T-helper 2 cell treated with Interferon-gamma antibody and Interleukin-4, amounts not matched to agents 5 μg/mL and 100 μg/mL, for 36 hours (primary cell): ENCODE data around the gene KRT81.
"Not testable (repeated sequence)": the region's sequence is repeated elsewhere in the genome, so short reads cannot be mapped to it uniquely, and the experiment has no call there.

ENCODE experiments used
- DNase-seq: peaks from one replicate; pipeline ENCODE4 v3.0.0; 2021; ENCODE audit warnings: low spot score
- H3K27ac Mint-ChIP-seq: one replicate; pipeline ENCODE4 v1.8.0; 2021; ENCODE audit warnings: mild to moderate bottlenecking, mixed read lengths
- H3K27me3 Mint-ChIP-seq: one replicate; pipeline ENCODE4 v1.8.0; 2021; ENCODE audit warnings: low read depth, mixed read lengths
- H3K36me3 Mint-ChIP-seq: one replicate; pipeline ENCODE4 v1.8.0; 2021; ENCODE audit warnings: low read depth, mixed read lengths
- H3K4me1 Mint-ChIP-seq: one replicate; pipeline ENCODE4 v1.8.0; 2021; ENCODE audit warnings: low read depth, mixed read lengths
- H3K4me3 Mint-ChIP-seq: one replicate; pipeline ENCODE4 v1.8.0; 2022; ENCODE audit warnings: mild to moderate bottlenecking, moderate library complexity, mixed read lengths
- H3K9me3 Mint-ChIP-seq: one replicate; pipeline ENCODE4 v1.8.0; 2021; ENCODE audit warnings: mixed read lengths

The KRT81 gene

DNA sequence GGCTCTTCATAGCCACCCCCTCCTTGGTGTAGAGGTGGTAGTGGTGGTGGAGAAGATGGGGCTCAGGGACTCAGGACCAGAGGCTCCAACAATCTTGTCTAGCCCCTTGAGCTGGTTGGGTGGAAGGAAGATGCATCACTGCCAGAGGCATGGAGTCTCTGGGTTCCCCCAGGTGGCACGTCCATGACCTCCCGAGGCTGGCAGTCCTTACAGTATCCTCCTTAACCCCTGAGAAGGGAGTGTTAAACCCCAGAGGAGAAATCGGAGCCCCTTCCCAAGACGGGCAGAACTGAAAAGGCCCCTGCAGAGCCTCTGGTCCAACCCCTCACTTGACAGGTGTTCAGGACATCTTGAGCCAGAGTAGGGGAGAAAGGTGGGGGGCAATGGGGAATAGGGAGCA, 20.8 kb upstream of the KRT81 start:
- Mint-ChIP-seq H3K4me3 (no peak overlapping the region), H3K4me1 (peaks cover 4% of the 10 kb centered on the region), H3K36me3 (no peaks in the 10 kb centered on the region), H3K9me3 (no peaks in the 10 kb centered on the region), H3K27ac (no peak overlapping the region), H3K27me3 (peaks cover 46% of the 10 kb centered on the region)
- no peak for DNase-seq

DNA sequence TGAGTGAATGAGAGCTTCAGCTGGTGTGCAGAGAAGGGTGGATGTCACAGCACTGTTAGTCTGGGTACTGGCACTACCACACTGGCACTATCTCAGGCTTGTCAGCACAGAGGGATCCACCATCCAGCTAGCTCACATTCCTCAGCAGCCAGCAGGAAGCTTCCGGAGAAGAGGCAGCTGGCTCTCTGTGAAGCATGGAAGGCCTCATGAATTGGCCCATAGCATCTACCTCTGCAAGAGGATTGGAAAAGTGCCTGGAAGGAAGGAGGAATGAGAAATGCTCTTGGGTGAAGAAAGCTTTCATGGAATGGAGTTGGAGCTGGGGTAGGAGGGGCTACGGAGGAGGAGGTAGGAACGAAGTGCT, 19.9 kb upstream of the KRT81 start:
- Mint-ChIP-seq H3K4me3 (no peak overlapping the region), H3K9me3 (no peaks in the 10 kb centered on the region), H3K27ac (no peak overlapping the region), H3K27me3 (peaks cover 55% of the 10 kb centered on the region), H3K36me3 (no peaks in the 10 kb centered on the region), H3K4me1 (peaks cover 4% of the 10 kb centered on the region)
- DNase-seq, result no peak

DNA sequence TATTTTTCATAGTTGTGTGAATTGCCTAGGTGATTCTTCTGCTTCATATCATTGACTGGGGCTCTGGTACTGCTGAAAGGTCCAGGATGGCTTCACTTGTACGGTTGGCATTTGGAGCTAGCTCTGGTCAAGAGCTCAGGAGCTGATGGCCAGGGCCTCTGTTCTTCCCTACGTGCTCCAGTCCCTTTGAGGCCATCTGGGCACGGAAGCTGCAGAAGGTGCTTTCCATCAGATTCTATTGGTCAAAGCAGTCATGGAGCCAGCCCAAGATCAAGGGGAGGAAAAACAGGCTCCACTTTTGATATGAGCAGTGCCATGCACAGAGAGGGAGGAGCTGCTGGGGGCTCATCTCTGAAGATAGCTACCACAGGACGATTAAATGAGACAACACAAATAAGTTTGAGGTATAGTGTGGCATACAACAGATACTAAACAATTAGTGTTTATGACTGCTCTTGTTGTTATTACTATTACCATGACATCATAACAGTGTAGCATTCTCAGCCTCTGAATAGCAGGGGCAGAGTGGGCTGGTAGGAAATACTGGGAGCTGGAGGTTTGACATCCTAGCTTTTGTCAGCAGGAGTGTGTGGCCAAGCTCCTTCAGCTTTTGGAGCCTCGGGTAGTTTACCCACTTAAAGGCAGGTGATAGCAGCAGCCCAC, 19.4 kb upstream of the KRT81 start:
- no peak overlapping the region for H3K27ac Mint-ChIP-seq
- no peak for DNase-seq
- H3K4me3 Mint-ChIP-seq, result no peak overlapping the region
- no peaks in the 10 kb centered on the region for H3K36me3 Mint-ChIP-seq
- H3K4me1 Mint-ChIP-seq, result peaks cover 4% of the 10 kb centered on the region
- H3K9me3 Mint-ChIP-seq, result no peaks in the 10 kb centered on the region
- H3K27me3 Mint-ChIP-seq, result peaks cover 60% of the 10 kb centered on the region

DNA sequence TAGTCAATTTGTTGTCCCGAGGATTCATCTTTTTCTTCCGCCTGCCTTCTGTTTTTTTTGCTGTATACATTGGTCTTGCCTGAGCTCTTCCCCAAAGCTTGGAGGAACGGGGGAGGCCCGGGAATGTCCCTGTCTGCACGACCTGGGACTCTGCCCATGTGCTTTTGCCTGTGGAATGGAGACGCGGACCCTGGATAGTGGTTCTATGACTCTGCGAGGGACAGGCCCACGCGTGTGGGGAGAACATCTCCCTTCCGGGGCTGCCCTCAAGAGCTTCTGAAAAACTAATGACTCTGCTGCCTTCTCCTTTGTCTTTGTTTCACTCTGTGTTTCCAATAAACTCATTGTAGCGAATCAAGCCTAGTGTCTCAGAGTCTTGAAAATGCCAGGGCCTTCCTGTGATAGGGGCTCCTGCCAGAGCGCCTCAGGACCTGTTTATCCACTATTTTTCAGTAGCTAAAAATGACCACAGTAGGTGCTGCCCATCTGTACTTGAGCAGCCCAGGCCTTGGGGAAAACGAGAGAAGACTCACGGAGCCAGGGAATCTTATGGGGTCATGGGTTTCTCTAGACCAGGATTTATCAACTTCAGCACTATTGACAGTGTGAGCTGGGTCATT, 17.6 kb upstream of the KRT81 start:
- Mint-ChIP-seq H3K36me3 (no peaks in the 10 kb centered on the region), H3K27me3 (peaks cover 59% of the 10 kb centered on the region), H3K27ac (no peak overlapping the region), H3K9me3 (no peaks in the 10 kb centered on the region), H3K4me3 (peak overlapping the region; percentile 61), H3K4me1 (peaks cover 14% of the 10 kb centered on the region)
- DNase-seq, result no peak

DNA sequence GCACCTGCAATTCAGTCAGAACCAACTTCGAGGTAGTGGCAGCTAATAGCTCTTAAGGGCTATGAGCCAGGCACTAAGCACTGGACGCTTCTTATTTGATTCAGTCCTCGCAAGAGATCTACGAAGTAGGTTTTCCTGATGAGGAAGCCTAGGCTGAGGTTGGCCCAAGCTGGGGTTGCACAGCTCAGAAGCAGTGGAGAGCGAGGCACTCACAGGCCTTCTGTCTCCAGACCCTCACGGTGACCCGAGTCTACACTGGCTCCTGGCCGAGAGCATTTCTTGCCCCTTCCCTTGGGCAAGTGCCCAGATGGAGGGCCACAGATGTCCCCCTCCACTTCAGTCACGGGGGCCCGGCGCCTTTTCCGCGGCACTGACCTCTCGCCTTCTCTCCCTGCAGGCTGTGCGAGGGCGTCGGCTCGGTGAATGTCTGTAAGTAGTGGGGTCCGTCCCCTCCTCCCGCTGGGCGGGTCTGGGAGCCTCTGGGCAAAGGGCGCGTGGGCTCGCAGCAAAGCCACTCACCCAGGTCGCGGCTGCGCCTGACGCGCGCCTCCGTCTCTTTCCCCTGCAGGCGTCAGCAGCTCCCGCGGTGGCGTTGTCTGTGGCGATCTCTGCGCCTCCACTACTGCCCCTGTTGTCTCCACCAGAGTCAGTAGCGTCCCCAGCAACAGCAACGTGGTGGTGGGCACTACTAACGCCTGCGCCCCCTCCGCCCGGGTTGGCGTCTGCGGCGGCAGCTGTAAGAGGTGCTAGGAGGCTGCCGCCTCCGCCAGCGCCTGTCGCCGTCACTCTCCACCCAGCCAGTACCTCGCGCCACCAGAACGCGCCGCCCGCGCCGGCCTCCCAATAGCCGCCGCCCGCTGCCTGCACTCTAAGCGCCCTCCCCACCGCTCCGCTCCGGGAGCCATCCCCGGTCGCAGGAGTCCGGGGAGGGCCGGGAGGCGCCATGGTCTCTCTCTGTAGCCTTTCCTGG, 16.8 kb upstream of the KRT81 start:
- DNase-seq, result peak; percentile 54
- H3K27ac Mint-ChIP-seq, result no peak overlapping the region
- no peaks in the 10 kb centered on the region for H3K9me3 Mint-ChIP-seq
- H3K36me3 Mint-ChIP-seq, result no peaks in the 10 kb centered on the region
- peak overlapping the region; percentile 69 for H3K4me3 Mint-ChIP-seq
- H3K27me3 Mint-ChIP-seq, result peaks cover 57% of the 10 kb centered on the region
- H3K4me1 Mint-ChIP-seq, result peaks cover 14% of the 10 kb centered on the region

DNA sequence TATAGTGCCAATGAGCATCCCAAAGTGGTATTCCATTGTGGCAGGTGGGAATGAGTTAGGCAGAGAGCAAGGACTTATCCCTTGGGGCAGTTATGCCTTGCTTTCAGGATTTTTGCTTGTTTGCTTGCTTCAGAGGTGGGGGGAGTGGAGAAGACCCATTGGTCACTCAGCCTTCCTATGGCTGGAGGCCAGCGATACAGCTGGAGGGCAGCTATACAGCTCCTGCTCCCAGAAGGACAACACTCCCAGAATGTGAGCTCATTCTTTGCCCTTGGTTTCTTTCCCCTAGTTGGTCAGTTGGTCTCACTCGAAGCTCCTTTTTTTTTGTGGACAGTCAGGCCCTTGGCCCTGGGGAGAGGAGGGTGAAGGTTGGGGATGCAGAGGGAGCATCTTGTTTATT, 15.4 kb upstream of the KRT81 start:
- peaks cover 14% of the 10 kb centered on the region for H3K4me1 Mint-ChIP-seq
- no peak overlapping the region for H3K4me3 Mint-ChIP-seq
- peaks cover 50% of the 10 kb centered on the region for H3K27me3 Mint-ChIP-seq
- H3K9me3 Mint-ChIP-seq, result no peaks in the 10 kb centered on the region
- no peak for DNase-seq
- H3K36me3 Mint-ChIP-seq, result no peaks in the 10 kb centered on the region
- H3K27ac Mint-ChIP-seq, result no peak overlapping the region

DNA sequence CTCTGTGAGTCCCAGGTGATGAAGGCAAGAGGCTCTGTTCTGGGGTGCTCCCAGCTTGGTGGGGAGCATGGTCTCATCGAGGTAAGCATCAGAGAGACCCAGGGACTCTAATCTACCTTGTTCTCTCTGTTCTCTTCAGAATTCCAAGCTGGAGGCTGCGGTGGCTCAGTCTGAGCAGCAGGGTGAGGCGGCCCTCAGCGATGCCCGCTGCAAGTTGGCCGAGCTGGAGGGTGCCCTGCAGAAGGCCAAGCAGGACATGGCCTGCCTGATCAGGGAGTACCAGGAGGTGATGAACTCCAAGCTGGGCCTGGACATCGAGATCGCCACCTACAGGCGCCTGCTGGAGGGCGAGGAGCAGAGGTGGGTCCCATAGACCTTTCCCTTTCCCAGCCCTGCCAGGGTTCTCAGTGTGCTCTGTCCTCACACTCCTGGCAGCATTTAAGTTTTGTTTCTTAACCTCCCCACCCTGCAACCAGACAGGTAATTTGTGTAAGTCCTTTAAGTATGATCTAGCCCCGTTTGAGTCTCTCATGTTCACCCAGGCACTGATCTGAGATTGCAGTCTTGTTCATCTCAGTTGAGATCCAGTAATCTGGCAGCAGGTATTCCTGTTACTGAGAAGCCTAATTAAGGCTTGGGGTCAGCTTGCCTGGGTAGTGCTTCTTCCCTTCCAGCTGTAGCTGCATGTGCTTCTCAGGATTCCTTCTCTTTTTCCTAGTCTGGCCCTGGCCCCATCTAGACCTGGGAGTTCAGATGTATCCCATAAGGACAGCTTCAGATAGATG, 14.8 kb upstream of the KRT81 start:
- Mint-ChIP-seq H3K9me3 (no peaks in the 10 kb centered on the region), H3K27me3 (peaks cover 48% of the 10 kb centered on the region), H3K36me3 (no peaks in the 10 kb centered on the region), H3K4me3 (no peak overlapping the region), H3K27ac (no peak overlapping the region), H3K4me1 (peaks cover 14% of the 10 kb centered on the region)
- no peak for DNase-seq

DNA sequence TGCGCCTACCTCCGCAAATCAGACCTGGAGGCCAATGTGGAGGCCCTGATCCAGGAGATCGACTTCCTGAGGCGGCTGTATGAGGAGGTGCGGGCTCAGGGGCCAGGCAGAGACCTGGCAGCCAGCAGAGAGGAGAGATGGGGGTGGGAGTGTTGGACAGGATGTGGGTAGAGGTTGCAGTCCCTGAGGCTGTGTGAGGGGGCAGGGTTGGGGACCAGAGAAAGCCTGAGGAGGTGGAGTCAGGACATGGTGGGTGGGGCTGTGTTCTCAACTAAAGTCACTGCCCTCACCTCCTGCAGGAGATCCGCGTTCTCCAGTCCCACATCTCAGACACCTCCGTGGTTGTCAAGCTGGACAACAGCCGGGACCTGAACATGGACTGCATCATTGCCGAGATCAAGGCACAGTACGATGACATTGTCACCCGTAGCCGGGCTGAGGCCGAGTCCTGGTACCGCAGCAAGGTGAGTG, 13.6 kb upstream of the KRT81 start:
- H3K4me1 Mint-ChIP-seq, result peaks cover 14% of the 10 kb centered on the region
- not testable (repeated sequence) for H3K36me3 Mint-ChIP-seq, H3K4me3 Mint-ChIP-seq, H3K27ac Mint-ChIP-seq, DNase-seq, H3K9me3 Mint-ChIP-seq
- peaks cover 40% of the 10 kb centered on the region for H3K27me3 Mint-ChIP-seq

DNA sequence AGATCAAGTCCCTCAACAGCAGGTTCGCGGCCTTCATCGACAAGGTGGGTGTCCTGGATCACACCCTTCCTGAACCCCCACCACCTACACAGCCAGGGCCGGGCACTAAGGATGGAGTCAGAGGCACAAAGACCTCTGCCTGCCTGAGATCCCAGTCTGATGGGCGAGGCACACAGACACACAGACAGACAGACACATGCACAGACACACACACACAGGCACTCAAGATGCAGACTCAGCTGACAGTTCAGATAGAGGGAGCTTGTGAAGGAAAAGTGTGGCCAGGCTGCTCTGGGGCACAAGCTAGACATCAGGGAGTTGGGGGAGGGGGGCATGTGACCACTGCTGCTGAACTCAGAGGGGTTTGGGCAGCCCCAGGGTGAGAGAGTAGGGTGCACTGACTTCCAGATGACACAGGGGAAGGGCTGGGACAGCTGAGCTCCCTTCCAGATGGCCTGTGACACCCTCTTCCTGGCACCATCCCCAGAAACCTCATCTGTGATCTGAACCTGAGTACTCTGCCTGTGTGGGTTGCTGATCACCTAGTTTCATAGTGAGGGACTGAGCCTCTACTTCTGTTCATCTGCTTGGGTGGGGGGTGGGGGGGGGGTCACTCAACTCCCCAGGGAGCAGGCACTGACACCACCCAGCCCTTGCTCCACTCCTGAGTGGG, 11.0 kb upstream of the KRT81 start:
- DNase-seq, H3K4me1 Mint-ChIP-seq, H3K36me3 Mint-ChIP-seq, H3K9me3 Mint-ChIP-seq, H3K27ac Mint-ChIP-seq, H3K4me3 Mint-ChIP-seq: not testable (repeated sequence)
- H3K27me3 Mint-ChIP-seq, result peaks cover 33% of the 10 kb centered on the region

DNA sequence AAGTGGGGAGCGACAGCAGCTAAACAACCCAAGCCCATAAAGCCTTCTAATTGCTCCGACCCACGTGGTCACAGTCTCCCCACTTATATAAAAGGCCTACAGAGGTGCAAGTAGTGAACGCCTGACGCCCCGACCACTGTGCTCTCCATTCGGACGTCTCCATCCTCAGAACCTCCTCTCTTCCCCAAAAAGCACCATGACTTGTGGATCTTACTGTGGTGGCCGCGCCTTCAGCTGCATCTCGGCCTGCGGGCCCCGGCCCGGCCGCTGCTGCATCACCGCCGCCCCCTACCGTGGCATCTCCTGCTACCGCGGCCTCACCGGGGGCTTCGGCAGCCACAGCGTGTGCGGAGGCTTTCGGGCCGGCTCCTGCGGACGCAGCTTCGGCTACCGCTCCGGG, 10.4 kb upstream of the KRT81 start:
- peaks cover 31% of the 10 kb centered on the region for H3K27me3 Mint-ChIP-seq
- H3K9me3 Mint-ChIP-seq, H3K27ac Mint-ChIP-seq, DNase-seq, H3K4me1 Mint-ChIP-seq, H3K4me3 Mint-ChIP-seq, H3K36me3 Mint-ChIP-seq: not testable (repeated sequence)

DNA sequence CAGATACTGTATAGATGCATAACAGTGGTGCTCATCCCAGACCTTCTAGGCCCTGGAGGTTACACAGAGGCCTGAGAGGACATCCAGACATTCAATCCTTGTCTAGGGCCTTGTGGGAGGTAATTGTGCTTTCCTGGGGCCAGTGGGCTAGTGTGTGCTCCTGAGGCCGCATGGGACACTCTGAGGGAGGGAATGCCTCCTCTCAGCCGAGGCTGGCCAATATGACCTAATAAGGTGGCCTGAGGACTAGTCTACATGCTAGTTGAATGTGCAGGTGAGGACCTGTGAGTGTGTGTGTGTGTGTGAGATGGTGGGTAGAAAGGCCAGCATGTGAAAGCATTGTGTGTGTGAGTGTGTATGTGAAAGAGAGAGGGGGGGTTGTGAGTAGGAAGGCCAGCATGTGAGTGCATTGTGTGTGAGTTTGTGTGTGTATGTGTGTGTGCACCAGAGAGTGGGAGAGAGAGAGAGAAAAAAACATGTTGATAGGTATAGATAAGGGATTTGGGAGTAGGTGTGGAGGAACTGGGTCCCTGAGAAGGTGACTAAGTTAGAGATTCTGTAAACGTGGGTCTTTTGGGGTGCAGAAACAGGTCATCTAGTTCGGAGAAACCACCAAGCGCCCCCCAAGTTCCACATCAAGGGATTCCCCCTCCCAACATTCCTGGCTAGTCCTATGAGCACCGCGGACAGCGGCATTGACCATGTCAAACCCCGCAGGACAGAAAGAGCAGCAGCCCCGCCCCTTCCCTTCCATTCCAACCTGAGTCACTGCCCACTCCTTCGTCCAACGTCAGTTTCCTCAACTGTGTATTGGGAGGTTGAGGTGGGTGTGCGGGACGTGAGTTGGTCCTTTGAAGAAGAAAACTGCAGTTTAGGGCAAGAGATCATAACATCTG, 9.7 kb upstream of the KRT81 start:
- peaks cover 10% of the 10 kb centered on the region for H3K4me1 Mint-ChIP-seq
- no peaks in the 10 kb centered on the region for H3K9me3 Mint-ChIP-seq
- no peaks in the 10 kb centered on the region for H3K36me3 Mint-ChIP-seq
- no peak overlapping the region for H3K4me3 Mint-ChIP-seq
- H3K27ac Mint-ChIP-seq, result no peak overlapping the region
- H3K27me3 Mint-ChIP-seq, result peaks cover 27% of the 10 kb centered on the region
- DNase-seq, result no peak

DNA sequence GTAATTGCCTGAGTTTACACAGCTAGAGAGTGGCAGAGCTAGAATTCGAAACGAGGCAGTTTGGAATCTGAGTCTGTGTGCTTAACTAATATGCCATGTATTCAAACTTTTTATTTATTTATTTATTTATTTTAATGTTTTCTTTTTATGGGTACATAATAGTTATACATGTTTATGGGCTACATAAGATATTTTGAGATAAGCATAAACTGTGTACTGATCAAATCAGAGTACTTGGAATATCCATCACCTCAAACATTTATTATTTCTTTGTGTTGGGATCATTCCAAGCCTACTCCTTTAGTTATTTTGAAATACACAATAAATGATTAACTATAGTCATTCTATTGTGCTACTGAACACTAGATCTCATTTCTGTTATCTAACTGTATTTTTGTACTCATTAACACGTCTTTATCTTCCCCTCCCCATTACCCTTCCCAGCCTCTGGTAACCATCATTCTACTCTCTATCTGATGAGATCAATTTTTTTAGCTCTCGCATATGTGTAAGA, 7.4 kb upstream of the KRT81 start:
- H3K27ac Mint-ChIP-seq, result no peak overlapping the region
- H3K9me3 Mint-ChIP-seq, result no peaks in the 10 kb centered on the region
- peaks cover 4% of the 10 kb centered on the region for H3K4me1 Mint-ChIP-seq
- peaks cover 40% of the 10 kb centered on the region for H3K27me3 Mint-ChIP-seq
- H3K36me3 Mint-ChIP-seq, result no peaks in the 10 kb centered on the region
- DNase-seq, result no peak
- H3K4me3 Mint-ChIP-seq, result no peak overlapping the region
